NCI-H2081 (cell line): ENCODE measurements around the gene AGMAT.

ENCODE experiments used
- DNase-seq, 2 experiments: peaks; one replicate each; lab custom pipeline; 2025; lab: John Stamatoyannopoulos, UW

The AGMAT gene

GRCh38 chr1:15523104-15524020 lies 61.5 kb downstream of the AGMAT start:
- no peak for DNase-seq

GRCh38 chr1:15522551-15522950 lies 62.3 kb downstream of the AGMAT start:
- no peak for DNase-seq
